Nephron progenitor cell (in vitro differentiated cells): Measurements from ENCODE around the gene CDH4.

Experiments
- DNase-seq: peaks from one replicate; pipeline ENCODE4 v3.0.0; 2021
- H3K27ac Mint-ChIP-seq: 2 replicates; pipeline ENCODE4 v1.8.0; 2021; ENCODE audit warnings: mild to moderate bottlenecking, moderate library complexity, mixed read lengths
- H3K27me3 Mint-ChIP-seq: 2 replicates; pipeline ENCODE4 v1.8.0; 2021; ENCODE audit warnings: mild to moderate bottlenecking, low read depth, mixed read lengths; ENCODE audit not compliant: poor library complexity
- H3K36me3 Mint-ChIP-seq: 2 replicates; pipeline ENCODE4 v1.8.0; 2021; ENCODE audit warnings: low read depth, mixed read lengths
- H3K4me1 Mint-ChIP-seq: 2 replicates; pipeline ENCODE4 v1.8.0; 2021; ENCODE audit warnings: mixed read lengths
- H3K4me3 Mint-ChIP-seq: 2 replicates; pipeline ENCODE4 v1.8.0; 2021; ENCODE audit warnings: mild to moderate bottlenecking, moderate library complexity, mixed read lengths
- H3K9me3 Mint-ChIP-seq: 2 replicates; pipeline ENCODE4 v1.8.0; 2021; ENCODE audit warnings: mild to moderate bottlenecking, moderate library complexity, mixed read lengths
- CTCF ChIP-seq: fragments of 200-600 bp; sonication (generic); IDR thresholded peaks from 2 replicates; pipeline ENCODE4 v1.5.0; 2021; ENCODE audit warnings: antibody characterized with exemption

The CDH4 gene

GRCh38 chr20:61861054-61861841, 609.2 kb downstream of the CDH4 start:
- H3K4me3 Mint-ChIP-seq = no peak overlapping the region
- TF ChIP-seq CTCF = no peak
- DNase-seq = no peak
- no peaks in the 10 kb centered on the region for H3K4me1 Mint-ChIP-seq
- no peak overlapping the region for H3K27ac Mint-ChIP-seq
- no peaks in the 10 kb centered on the region for H3K9me3 Mint-ChIP-seq
- no peaks in the 10 kb centered on the region for H3K36me3 Mint-ChIP-seq
- peaks cover 17% of the 10 kb centered on the region for H3K27me3 Mint-ChIP-seq

DNA sequence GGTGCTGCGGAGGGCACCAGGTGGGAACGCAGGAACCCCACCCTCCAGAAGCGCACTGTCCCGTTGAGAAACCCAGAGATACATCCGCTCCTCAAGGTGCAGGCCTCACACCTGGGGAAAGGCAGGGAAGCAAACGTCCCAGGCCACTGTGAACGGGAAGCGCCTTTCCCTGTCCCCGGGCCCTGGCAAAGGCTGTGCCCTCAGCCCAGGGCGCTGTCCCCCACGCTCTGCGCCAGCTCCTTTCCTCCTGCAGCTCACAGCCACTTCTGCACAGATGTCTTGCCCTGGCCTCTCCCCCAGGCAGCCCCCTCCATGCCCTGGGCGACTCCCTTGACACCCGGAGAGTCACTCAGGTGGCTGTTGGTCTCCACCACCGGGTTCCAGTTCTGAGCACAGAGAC, 609.8 kb downstream of the CDH4 start:
- Mint-ChIP-seq H3K4me1 (no peaks in the 10 kb centered on the region), H3K4me3 (no peak overlapping the region), H3K9me3 (no peaks in the 10 kb centered on the region), H3K27me3 (peaks cover 22% of the 10 kb centered on the region), H3K36me3 (no peaks in the 10 kb centered on the region), H3K27ac (no peak overlapping the region)
- no peak for DNase-seq
- no peak for TF ChIP-seq CTCF

GRCh38 chr20:61862881-61863280, 610.8 kb downstream of the CDH4 start:
- Mint-ChIP-seq H3K4me1 (no peaks in the 10 kb centered on the region), H3K9me3 (no peaks in the 10 kb centered on the region), H3K27me3 (peaks cover 22% of the 10 kb centered on the region), H3K4me3 (no peak overlapping the region), H3K27ac (no peak overlapping the region), H3K36me3 (no peaks in the 10 kb centered on the region)
- no peak for DNase-seq
- no peak for TF ChIP-seq CTCF

DNA sequence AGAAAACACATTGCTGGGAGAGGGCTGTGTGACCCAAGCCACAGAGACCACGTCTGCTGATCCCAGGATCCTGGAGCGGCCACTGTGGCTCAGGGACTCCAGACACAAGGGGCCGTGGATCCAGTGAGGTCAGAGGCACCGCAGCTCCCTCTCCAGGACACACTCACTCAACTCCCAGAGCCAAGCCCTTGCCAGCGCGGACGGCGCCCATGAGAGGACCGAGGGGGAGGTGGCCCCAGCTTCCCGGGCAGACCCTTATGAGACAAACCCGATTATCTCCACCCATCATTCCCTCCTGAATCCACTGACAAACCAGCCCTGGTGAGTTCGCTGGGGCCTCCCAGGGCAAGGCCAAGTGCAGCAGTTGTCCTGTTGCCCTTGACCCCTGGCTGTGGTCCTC, 612.4 kb downstream of the CDH4 start:
- no peaks in the 10 kb centered on the region for H3K9me3 Mint-ChIP-seq
- H3K4me3 Mint-ChIP-seq = no peak overlapping the region
- no peak for TF ChIP-seq CTCF
- DNase-seq = no peak
- peaks cover 22% of the 10 kb centered on the region for H3K27me3 Mint-ChIP-seq
- H3K36me3 Mint-ChIP-seq = no peaks in the 10 kb centered on the region
- H3K4me1 Mint-ChIP-seq = no peaks in the 10 kb centered on the region
- no peak overlapping the region for H3K27ac Mint-ChIP-seq

- Mint-ChIP-seq H3K27ac (no peak overlapping the region), H3K9me3 (peaks cover under 1% of the 10 kb centered on the region), H3K4me1 (no peaks in the 10 kb centered on the region), H3K36me3 (no peaks in the 10 kb centered on the region), H3K27me3 (peaks cover 16% of the 10 kb centered on the region), H3K4me3 (no peak overlapping the region)
- no peak for TF ChIP-seq CTCF
- no peak for DNase-seq
Observed at GRCh38 chr20:61865353-61865752, 613.3 kb downstream of the CDH4 start.

- H3K9me3 Mint-ChIP-seq = peaks cover 8% of the 10 kb centered on the region
- no peaks in the 10 kb centered on the region for H3K36me3 Mint-ChIP-seq
Observed at GRCh38 chr20:61866165-61866564, 614.1 kb downstream of the CDH4 start.

More at GRCh38 chr20:61866165-61866564, 614.1 kb downstream of the CDH4 start:
- no peak overlapping the region for H3K4me3 Mint-ChIP-seq
- no peaks in the 10 kb centered on the region for H3K4me1 Mint-ChIP-seq
- no peak overlapping the region for H3K27ac Mint-ChIP-seq
- H3K27me3 Mint-ChIP-seq = peaks cover 13% of the 10 kb centered on the region
- DNase-seq = no peak
- no peak for TF ChIP-seq CTCF
